ENCODE measurements around the gene PLCXD1. TPM values are rescaled to one million over a fixed set of nuclear protein-coding genes. Genes with fewer than 3 reads are reported as not detected.

PLCXD1 gene
- polyA plus RNA-seq, 1 donor from 2014 or later = 30.1 TPM

- Histone ChIP-seq H3K4me3 (ENCODE audit: low read length) (no peak overlapping the region), H3K9me2 (ENCODE audit: insufficient read depth, low read length) (no peaks in the 10 kb centered on the region), H3K9me3 (ENCODE audit: low read length) (peaks cover 3% of the 10 kb centered on the region), H3K79me2 (replicated peaks; ENCODE audit: insufficient read depth, low read length) (no peaks in the 10 kb centered on the region), H3K27ac (ENCODE audit: low read length) (no peak overlapping the region), H3K36me3 (ENCODE audit: insufficient read depth, low read length) (peaks cover 5% of the 10 kb centered on the region), H2AFZ (ENCODE audit: low read depth, low read length) (no peak overlapping the region), H3K4me2 (ENCODE audit: low read length) (no peak overlapping the region), H4K20me1 (ENCODE audit: insufficient read depth) (no peaks in the 10 kb centered on the region), H3F3A (ENCODE audit: insufficient read depth, low read length, poor library complexity, severe bottlenecking) (no peaks in the 10 kb centered on the region), H3K27me3 (ENCODE audit: insufficient read depth, low read depth, low read length) (no peaks in the 10 kb centered on the region), H3K9ac (ENCODE audit: low read length) (no peak overlapping the region)
- no peak for TF ChIP-seq POLR2AphosphoS5 (IDR thresholded peaks at IDR 0.05)
- TF ChIP-seq EP300 (conservative IDR thresholded peaks at IDR 0.05; ENCODE audit: poor library complexity, severe bottlenecking) = no peak
- TF ChIP-seq CTCF (IDR thresholded peaks at IDR 0.05; ENCODE audit: poor library complexity, severe bottlenecking) = no peak
- TF ChIP-seq EZH2 (IDR thresholded peaks at IDR 0.05; ENCODE audit: borderline replicate concordance, insufficient read depth, low read length, poor library complexity, severe bottlenecking) = no peak
- no peak for TF ChIP-seq TAF1 (IDR thresholded peaks at IDR 0.05; ENCODE audit: low read depth)
- TF ChIP-seq SMC3 (conservative IDR thresholded peaks at IDR 0.05; ENCODE audit: poor library complexity) = no peak
- TF ChIP-seq REST (IDR thresholded peaks at IDR 0.05; ENCODE audit: borderline replicate concordance) = no peak
- no peak for TF ChIP-seq MXI1 (conservative IDR thresholded peaks at IDR 0.05; ENCODE audit: poor library complexity, severe bottlenecking)
- TF ChIP-seq RAD21 (conservative IDR thresholded peaks at IDR 0.05) = no peak
These were observed 59.7 kb downstream of the PLCXD1 start for GRCh38 chrX:340641-341423.

- Histone ChIP-seq H3K9ac (ENCODE audit: low read length) (no peak overlapping the region), H3K4me2 (ENCODE audit: low read length) (no peak overlapping the region), H3K79me2 (replicated peaks; ENCODE audit: insufficient read depth, low read length) (no peaks in the 10 kb centered on the region), H3K4me3 (ENCODE audit: low read length) (no peak overlapping the region), H4K20me1 (ENCODE audit: insufficient read depth) (no peaks in the 10 kb centered on the region), H3K27me3 (ENCODE audit: insufficient read depth, low read depth, low read length) (no peaks in the 10 kb centered on the region), H3F3A (ENCODE audit: insufficient read depth, low read length, poor library complexity, severe bottlenecking) (no peaks in the 10 kb centered on the region), H3K9me2 (ENCODE audit: insufficient read depth, low read length) (no peaks in the 10 kb centered on the region), H3K36me3 (ENCODE audit: insufficient read depth, low read length) (peaks cover 5% of the 10 kb centered on the region), H3K9me3 (ENCODE audit: low read length) (peaks cover 3% of the 10 kb centered on the region), H3K27ac (ENCODE audit: low read length) (no peak overlapping the region), H2AFZ (ENCODE audit: low read depth, low read length) (no peak overlapping the region)
- TF ChIP-seq EZH2 (IDR thresholded peaks at IDR 0.05; ENCODE audit: borderline replicate concordance, insufficient read depth, low read length, poor library complexity, severe bottlenecking) (no peak), RAD21 (conservative IDR thresholded peaks at IDR 0.05) (no peak), POLR2AphosphoS5 (IDR thresholded peaks at IDR 0.05) (no peak), CTCF (IDR thresholded peaks at IDR 0.05; ENCODE audit: poor library complexity, severe bottlenecking) (no peak), EP300 (conservative IDR thresholded peaks at IDR 0.05; ENCODE audit: poor library complexity, severe bottlenecking) (no peak), TAF1 (IDR thresholded peaks at IDR 0.05; ENCODE audit: low read depth) (no peak), MXI1 (conservative IDR thresholded peaks at IDR 0.05; ENCODE audit: poor library complexity, severe bottlenecking) (no peak), SMC3 (conservative IDR thresholded peaks at IDR 0.05; ENCODE audit: poor library complexity) (no peak), REST (IDR thresholded peaks at IDR 0.05; ENCODE audit: borderline replicate concordance) (no peak)
These were observed 60.4 kb downstream of the PLCXD1 start for GRCh38 chrX:341541-342101.

All from neural cell (in vitro differentiated cells).